GM19240 (cell line): ENCODE measurements around the gene NFATC1.

Experiments used
- DNase-seq: peaks from one replicate; pipeline ENCODE4 v3.0.0; 2011; ENCODE audit warnings: low spot score; ENCODE audit not compliant: insufficient read length

Gene NFATC1

GRCh38 chr18:79395761-79396404, at the start of gene NFATC1:
Gene NFATC1, plus strand, starts transcription at chr18:79395930. Its CDS starts 295 bp downstream, at chr18:79396225.
- no peak for DNase-seq

DNA sequence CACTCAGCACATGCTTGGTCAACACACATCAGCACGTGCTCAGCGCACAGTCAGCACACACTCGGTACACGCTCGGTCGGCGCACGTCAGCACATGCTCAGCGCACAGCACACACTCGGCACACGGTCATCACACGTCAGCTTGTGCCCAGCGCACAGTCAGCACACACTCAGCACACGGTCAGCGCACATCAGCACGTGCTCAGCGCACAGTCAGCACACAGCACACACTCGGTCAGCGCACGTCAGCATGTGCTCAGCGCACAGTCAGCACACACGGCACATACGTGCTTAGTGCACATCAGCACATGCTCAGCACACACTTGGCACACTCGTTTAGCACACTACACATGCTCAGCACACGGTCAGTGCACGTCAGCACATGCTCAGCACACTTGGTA, 49.7 kb upstream of the NFATC1 start:
- no peak for DNase-seq

GRCh38 chr18:79348066-79348465, 47.7 kb upstream of the NFATC1 start:
- no peak for DNase-seq

GRCh38 chr18:79352432-79352831, 43.3 kb upstream of the NFATC1 start:
- no peak for DNase-seq

DNA sequence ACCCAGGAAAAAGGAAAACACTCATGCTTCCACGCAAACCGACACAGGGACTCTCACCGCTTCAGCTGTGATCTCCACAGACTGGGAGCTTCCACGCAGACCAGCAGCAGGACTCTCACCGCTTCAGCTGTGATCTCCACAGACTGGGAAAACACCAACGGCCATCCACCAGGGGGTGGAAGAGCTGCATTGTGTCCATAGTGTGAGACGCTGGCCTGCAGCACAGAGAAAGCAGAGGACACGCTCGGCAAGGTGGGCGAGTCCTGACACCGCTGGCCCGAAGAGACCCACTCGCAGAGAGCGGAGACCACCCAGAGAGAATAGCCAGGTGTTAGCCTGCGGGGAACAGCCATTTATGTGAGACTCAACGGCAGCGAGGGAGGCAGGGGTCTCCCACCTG, 42.5 kb upstream of the NFATC1 start:
- no peak for DNase-seq

DNA sequence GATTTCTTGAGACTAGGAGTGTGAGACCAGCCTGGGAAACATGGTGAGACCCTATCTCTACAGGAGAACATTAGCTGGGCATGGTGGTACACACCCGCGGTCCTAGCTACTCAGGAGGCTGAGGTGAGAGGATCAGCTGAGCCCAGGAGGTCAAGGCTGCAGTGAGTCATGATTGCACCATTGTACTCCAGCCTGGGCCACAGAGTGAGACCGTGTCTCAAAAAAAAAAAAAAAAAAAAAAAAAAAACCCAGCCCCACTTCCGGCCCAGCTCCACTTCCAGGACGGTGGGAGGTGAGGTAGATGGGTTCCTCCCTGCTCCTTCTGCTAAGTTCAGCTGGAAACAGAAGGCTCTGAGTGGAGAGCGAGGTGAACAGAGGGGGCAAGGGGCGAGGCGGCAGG, 41.4 kb upstream of the NFATC1 start:
- no peak for DNase-seq

DNA sequence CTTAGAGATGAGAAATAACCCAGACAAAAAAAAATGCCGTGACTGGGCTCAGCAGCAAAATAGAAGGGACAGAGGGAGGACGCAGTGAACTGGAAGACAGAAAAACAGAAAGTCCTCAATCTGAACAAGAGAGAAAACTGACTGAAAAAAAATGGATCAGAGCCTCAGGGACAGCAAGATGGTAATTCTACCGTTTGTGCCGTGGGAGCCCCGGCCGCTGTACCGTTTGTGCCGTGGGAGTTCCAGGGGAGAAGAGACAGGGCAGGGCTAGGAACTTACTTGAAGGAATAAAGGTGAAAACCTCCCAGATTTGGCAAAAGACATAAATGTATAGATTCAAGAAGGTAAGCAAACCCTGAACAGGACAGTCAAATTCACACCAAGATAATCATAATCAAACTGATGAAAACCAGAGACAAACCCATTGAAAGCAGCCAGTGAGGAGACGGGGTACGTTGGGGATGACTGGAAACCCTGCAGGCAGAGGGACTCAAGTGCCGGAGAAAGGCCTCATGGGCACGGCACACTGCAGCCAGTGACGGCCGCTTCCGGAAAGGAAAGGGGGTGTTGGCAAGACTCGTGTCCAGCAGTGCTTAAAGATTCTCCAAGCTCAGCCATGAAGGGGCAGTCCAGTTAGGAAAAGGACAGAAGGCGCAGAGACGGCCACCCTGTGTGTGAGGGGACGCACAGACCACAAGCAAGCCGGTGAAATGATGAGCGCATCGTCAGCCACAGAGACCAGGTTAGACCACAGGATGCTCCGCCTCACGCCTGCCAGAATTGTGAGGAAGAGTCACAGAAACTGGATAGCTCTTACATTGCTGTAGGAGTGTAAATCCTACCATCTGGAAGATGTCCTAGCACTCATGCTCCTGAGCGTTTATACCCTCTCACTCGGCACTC, 40.0 kb upstream of the NFATC1 start:
- DNase-seq: no peak

DNA sequence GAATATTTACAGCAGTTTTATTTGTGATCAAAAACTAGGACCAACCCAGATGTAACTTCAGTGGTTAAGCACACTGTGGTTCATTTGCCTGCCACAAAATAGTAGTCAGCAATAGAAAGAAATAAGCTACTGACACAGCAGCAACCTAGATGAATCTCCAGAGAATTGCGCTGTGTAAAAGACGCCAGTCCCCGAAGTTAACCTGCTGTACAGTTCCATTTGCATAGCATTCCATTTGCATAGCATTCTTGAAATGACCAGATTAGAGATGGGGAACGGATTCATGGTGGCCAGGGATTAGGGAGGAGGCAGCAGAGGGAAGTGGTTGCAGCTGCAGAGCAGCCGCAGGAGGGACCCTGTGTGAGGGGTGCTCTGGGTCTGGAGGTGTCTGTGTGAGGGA, 39.3 kb upstream of the NFATC1 start:
- DNase-seq: no peak

DNA sequence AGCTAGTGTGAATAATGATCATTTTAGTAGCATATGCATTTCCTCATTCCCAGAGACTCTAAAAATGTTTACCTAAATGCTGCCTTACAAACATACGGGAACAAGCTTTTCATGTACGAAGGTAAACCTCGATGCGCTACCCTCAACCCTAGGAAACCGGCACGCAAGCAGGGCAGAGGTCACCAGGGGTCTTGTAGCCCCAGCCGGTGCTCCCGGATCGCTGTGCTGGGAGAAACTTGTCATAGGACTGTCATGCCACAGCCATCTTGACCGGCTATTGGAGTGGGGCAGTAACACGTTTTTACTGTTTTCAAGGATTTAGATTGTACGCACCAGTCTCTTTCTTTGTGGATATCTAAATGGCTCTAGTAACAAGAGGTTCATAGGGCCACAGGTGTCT, 34.8 kb upstream of the NFATC1 start:
- DNase-seq: no peak

GRCh38 chr18:79361766-79362522, 33.8 kb upstream of the NFATC1 start:
- DNase-seq: no peak

DNA sequence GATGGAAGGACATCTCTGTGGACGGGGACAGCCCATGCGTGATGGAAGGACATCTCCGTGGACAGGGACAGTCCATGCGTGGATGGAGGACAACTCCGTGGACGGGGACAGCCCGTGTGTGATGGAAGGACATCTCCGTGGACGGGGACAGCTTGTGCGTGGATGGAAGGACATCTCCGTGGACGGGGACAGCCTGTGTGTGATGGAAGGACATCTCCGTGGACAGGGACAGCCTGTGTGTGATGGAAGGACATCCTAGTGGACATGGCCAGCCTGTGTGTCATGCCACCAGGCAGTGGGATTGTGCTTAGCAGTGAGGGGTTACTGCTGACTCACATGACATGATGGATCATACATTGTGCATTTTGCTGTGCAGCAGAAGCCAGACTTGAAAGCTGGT, 30.0 kb upstream of the NFATC1 start:
- DNase-seq: no peak

GRCh38 chr18:79366177-79367094, 29.3 kb upstream of the NFATC1 start:
- no peak for DNase-seq

DNA sequence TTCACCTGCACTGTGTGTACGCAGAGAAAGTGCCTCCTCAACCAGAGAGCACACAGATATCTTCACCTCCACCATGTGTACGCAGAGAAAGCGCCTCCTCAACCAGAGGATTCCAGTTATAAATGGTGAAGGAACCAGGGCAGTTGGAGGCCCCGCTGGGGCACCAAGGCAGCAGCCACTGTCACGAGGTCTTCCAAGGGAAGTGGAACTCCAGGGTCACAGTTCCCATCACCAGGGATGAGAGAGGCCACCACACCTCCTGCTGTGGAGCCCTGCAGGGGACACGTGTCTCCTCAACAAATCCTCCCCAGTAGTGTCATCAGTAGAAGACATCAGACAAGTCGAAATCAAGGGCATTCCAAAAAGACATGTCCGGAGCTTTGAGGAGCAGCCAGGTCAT, 28.2 kb upstream of the NFATC1 start:
- no peak for DNase-seq

GRCh38 chr18:79367989-79368388, 27.7 kb upstream of the NFATC1 start:
- DNase-seq: no peak

DNA sequence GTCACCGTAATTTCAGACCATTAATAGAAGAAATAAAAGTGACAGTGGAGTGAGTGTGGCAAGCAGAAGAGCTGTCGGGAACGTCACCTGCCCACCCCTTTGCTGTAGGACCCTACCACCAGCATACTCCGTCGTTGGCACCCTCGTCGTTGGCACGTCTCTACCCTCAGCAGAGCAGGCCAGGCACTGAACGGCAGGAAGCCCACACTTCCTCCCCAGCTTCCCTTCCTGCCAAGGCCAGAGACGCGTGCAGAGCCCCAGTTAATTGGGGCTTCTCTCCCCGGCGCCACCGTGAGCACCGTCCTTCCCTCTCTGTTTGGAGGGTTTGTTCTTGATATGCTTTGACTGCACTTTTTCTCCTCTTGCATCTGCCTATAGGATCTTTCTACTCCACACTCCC, 27.0 kb upstream of the NFATC1 start:
- DNase-seq: no peak

DNA sequence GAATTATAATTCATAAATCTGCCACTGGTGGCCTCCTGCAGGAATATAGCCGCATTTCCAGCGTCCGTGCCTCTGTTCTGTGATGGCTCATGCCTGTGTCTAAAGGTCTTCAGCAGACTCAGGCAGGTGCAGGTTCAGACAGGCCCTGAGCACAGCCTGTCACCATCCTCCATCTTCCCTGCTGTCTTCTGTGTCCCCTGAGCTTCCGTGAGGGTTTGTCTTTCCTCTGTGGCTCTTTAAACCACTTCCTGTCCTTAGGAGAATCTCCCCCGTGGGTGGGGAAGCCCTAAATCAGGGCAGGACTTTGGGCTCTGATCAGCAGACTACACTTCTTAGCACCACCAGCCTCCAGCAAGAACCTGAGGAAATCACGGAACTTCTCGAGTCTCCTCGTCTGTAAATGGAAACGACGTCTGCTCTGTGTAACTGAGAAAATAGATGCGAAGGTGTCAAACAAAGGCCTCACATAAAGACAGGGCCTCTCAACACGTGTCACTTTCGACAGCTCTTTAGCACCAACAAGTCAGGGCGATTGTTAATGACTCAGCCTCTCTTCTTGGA, 24.1 kb upstream of the NFATC1 start:
- no peak for DNase-seq

DNA sequence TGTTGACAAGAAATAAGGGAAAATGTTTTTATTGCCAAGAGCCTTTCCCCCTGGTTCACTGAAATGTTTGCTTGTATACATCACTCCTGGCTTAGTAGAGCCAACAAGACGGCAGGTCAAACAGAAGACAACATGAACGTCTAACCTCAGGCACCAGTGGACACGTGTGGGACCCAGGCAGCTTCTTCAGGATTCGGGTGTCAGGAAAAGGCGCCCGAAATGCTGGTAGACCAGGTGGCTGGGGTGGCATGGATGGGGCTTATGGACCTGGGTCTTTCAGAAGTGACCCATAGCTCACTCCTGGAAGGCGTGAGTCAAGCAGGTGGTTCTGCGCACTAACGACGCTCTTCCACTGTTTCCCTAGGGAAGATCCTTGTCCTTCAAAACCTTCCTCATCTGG, 23.3 kb upstream of the NFATC1 start:
- no peak for DNase-seq

- DNase-seq: no peak
Measured at GRCh38 chr18:79372991-79373390, 22.7 kb upstream of the NFATC1 start.

DNA sequence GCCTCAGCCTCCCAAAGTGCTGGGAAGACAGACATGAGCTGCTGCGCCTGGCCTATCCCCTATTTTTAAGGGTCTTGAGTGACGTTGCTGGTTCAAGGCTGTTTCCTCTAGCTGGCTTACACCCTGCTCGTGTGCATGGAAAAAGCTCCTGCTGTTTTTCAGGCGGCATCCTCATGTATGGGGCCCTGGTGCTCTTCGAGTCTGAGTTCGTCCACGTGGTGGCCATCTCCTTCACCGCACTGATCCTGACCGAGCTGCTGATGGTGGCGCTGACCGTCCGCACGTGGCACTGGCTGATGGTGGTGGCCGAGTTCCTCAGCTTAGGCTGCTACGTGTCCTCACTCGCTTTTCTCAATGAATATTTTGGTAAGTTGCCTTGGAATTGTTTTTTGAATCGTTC, 22.0 kb upstream of the NFATC1 start:
- DNase-seq: no peak

GRCh38 chr18:79374408-79375171, 21.1 kb upstream of the NFATC1 start:
- no peak for DNase-seq
